Skeletal muscle cell (primary cell): ENCODE measurements around the gene B3GALT5.

Experiments used
- DNase-seq: peaks from one replicate; pipeline ENCODE4 v3.0.0-alpha.2; 2010; ENCODE audit warnings: low read depth
- H3K4me3 ChIP-seq: 2 replicates; pipeline ENCODE4 v1.5.1; 2011; ENCODE audit warnings: low read depth, mild to moderate bottlenecking, control low read depth, low read length, moderate library complexity

The B3GALT5 gene

DNA sequence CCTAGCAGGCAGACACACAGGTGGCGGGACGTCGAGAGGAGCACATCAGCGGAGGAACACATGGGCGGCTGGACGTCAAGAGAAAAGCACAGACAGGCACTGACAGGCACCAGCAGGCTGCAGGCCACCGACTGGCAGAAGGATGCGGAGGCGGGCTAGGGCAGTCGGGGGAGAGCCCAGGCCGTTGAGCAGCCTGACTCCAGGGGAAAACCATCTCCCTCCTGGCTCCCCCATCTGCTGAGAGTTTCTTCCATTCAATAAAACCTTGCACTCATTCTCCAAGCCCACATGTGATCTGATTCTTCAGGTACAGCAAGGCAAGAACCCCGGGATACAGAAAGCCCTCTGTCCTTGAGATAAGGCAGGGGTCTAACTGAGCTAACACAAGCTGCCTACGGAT is 25.5 kb downstream of the B3GALT5 start:
- DNase-seq, result no peak
- no peak overlapping the region for H3K4me3 ChIP-seq

DNA sequence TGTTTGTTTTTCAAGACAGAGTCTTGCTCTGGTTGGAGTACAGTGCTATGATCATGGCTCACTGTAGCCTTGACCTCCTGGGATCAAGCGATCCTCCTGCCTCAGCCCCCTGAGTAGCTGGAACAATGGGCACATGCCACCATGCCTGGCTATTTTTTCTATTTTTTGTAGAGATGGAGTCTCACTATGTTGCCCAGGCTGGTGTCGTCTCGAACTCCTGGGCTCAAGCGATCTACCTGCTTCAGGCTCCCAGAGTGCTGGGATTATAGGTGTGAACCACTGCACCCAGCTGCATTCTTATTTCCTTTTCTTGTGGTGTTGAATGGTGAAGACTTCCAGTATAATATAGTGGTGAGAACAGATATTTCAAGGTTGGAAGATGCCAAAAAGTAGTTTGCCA is 28.0 kb downstream of the B3GALT5 start:
- no peak overlapping the region for H3K4me3 ChIP-seq
- DNase-seq, result no peak

DNA sequence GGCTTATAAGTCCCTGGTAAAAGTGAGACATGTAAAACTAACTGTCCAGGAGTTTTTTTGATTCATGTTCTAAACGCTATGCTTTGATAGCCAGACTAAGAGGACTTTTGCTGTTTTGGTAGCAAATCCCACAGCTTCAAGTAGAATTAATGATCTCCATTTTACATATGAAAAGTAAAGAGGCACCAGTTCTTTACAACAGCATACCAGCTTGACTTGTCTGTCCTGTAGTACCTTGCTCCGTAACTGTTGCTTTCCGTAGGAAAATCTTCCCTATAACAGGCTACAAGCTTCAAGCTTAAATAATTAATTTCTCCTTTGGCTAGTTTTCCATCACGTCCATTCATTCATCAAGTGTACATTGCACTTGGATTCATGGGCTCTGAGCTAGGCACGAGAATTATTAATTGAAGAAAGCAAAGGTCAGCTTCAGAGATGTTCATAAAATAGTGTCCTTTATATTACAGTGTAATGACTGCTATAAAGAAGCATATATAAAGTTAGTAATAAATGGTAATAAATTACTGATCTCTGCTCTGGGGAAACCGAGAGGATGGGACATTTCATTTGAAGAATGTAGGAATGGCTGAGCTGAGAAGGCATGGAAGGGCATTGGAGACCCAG is 29.2 kb downstream of the B3GALT5 start:
- no peak for DNase-seq

GRCh38 chr21:39644062-39644560 is 31.4 kb downstream of the B3GALT5 start:
- DNase-seq, result no peak

More for the DNA sequence above, 29.2 kb downstream of the B3GALT5 start:
- no peak overlapping the region for H3K4me3 ChIP-seq

DNA sequence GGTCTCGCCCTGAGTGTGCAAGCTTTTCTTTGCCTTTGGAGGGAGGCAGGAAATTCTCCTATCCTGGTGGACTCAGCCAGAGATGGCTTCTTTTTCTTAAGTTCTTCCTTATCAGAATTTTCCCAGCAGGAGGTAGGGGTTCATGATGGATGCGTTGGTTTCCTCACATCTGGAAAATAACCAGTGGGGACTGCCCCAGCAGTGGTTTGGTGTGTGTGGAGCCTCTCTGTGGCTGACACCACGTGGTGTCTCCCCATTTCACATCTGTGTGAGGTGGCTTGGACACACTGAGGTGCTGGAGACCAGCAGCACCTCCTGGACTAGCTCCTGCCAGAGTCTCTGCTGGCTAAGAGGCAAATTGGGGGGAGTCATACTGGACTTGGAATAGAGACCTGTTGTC is 32.6 kb downstream of the B3GALT5 start:
- H3K4me3 ChIP-seq, result no peak overlapping the region
- DNase-seq, result no peak

More at GRCh38 chr21:39644062-39644560, 31.4 kb downstream of the B3GALT5 start:
- no peak overlapping the region for H3K4me3 ChIP-seq

- DNase-seq, result no peak
- no peak overlapping the region for H3K4me3 ChIP-seq
Measured at GRCh38 chr21:39647476-39647875, 34.7 kb downstream of the B3GALT5 start.

GRCh38 chr21:39648879-39649278 is 36.1 kb downstream of the B3GALT5 start:
- DNase-seq, result no peak
- no peak overlapping the region for H3K4me3 ChIP-seq

DNA sequence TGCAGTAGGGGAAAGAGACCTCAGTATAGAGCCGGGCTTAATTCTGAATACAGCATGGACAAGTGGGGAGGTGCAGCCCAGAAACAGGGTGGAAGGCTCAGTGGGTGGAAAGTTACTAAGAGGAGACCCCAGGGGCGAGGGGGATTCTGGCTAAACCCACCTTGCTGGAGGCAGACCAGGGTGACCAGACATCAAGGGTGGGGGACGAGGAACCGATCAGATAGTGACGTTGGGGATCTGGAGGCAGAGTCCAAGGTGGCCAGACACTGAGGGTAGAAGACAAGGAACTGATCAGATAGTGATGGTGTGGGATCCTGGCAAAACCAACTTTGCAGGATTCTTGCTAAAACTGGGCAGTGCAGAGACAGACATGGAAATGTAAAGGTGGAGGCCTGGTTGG is 36.8 kb downstream of the B3GALT5 start:
- DNase-seq, result no peak
- H3K4me3 ChIP-seq, result no peak overlapping the region

GRCh38 chr21:39650306-39650705 is 37.6 kb downstream of the B3GALT5 start:
- no peak for DNase-seq
- H3K4me3 ChIP-seq, result no peak overlapping the region

DNA sequence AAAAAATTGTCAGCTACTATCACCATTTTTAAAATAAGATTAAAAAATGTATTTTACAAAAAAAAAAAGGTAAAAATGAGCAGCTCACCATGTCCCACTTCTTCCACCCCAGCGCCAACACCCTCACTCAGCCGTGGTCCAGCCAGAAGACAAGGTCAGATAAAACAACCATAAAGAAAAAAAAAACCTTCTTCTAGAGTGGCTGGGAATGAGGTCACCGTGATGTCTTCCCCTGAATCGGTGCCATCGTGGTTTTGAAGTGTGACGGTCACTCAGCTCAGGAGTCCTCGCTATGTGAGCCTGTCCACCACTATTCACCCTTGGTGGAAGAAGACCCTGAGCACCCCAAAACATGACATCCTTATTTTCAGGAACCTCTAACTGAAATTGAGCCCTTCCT is 38.1 kb downstream of the B3GALT5 start:
- no peak for DNase-seq
- H3K4me3 ChIP-seq, result no peak overlapping the region

GRCh38 chr21:39651206-39651605 is 38.5 kb downstream of the B3GALT5 start:
- no peak for DNase-seq

DNA sequence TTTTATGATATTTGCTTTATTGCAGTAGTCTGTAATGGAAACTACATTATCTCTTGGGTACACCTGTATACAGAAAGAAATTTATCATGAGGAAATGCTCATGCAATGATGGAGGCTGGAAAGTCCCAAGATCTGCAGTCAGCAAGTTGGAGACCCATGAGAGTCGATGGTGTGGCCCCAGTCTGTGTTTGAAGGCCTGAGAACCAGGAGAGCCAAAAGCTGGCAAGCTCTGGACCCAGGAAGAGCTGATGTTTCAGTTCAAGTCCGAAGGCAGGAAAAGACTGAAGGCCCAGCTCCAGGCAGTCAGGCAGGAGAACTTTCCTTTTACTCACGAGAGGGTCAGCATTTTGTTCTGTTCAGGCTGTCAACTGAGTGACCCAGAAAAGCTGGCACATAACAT is 42.2 kb downstream of the B3GALT5 start:
- no peak overlapping the region for H3K4me3 ChIP-seq
- no peak for DNase-seq

More at GRCh38 chr21:39651206-39651605, 38.5 kb downstream of the B3GALT5 start:
- no peak overlapping the region for H3K4me3 ChIP-seq

DNA sequence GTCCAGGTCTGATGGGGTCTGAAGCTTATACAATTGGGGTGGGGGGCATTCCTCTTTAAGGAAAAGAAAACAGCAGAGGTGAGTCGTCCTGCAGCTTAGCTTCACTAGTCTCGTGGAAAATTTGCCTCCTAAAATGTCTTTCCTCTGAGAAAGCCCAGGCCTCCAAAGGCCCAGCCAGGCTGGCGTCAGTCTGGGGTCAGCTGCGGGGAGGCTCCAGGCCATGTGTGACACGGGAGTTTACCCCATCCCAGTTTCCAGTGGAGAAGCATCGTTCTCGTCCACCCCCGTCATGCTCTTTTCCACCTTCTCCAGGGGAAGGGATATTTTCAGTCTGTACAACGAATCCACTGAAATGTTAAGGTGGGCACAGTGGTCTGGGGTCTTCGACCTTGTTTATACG is 42.8 kb downstream of the B3GALT5 start:
- DNase-seq, result no peak
- H3K4me3 ChIP-seq, result no peak overlapping the region

DNA sequence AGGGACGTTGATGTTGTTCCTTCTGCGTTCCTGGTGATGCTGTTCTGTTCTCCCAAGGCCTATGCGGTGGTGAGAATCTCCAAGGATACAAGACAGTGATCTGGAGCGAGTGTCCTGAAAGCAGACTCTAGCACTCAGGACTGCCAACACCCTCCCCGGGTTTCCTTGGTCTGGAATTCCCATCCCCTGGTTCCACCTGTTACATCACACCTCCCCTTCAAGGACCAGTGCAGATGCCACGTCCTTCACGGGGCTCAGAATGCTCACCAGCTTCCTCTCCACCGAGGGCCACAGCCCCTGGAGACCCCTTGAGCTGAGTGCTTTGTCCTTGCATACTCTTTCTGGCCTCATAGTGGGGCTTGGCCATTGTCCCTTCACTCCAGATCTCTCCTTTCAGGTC is 43.5 kb downstream of the B3GALT5 start:
- no peak for DNase-seq
- no peak overlapping the region for H3K4me3 ChIP-seq

- H3K4me3 ChIP-seq, result no peak overlapping the region
- DNase-seq, result no peak
Measured at GRCh38 chr21:39657091-39657689, 44.5 kb downstream of the B3GALT5 start.

DNA sequence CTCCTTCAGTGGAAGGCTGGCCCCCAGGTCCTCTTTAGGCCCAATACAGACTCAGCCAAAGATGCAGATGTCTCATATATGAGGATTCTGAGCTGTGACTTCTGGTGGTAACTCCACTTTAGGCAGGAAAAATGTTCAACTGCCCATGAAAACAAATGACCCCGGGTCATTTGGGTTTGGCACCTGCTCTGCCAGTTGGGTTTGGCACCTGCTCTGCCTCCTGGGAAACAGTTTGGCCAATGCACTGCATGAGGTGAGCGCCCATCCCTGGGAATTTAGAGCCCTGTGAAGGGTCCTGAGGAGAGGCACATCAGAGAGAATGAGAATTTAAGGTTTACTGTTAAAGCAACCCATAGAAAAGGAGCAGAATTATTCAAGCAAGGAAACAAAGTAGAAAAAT is 45.3 kb downstream of the B3GALT5 start:
- H3K4me3 ChIP-seq, result no peak overlapping the region
- no peak for DNase-seq

DNA sequence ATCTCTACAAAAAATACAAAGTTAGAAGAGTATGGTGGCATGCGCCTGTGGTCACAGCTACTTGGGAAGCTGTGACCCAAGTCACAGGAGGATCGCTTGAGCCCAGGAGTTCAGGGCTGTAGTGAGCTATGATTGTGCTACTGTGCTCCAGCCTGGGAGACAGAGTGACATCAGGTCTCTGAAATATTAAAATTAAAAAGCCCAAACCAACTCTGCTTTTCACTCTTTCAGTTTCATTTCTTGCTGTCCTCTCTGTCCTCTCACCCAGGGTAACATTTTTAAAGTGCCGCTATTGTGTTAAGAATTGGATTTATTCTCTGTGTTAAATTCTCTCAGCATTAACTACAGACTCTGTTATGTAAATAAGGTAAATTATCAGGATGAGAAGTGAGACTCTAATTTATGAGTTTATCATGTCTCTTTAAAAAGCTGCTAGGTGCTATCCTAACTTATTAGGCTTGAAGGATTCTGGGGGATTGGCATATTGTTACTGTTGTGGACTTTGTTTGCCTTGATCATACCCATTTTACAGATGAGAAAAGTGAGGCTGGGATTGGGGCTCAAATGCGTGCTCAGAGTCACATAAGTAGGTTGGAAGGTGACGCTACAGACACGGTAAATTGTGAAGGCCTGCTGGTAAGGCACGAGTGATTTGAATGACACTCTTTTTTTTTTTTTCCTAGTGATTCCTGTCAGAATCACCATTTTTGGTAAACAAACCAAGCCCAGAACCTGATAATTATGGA is 46.5 kb downstream of the B3GALT5 start:
- no peak for DNase-seq
- H3K4me3 ChIP-seq, result no peak overlapping the region

GRCh38 chr21:39660191-39660980 is 47.6 kb downstream of the B3GALT5 start:
- H3K4me3 ChIP-seq, result no peak overlapping the region
- no peak for DNase-seq

GRCh38 chr21:39661121-39661520 is 48.4 kb downstream of the B3GALT5 start:
- H3K4me3 ChIP-seq, result no peak overlapping the region
- no peak for DNase-seq

- no peak overlapping the region for H3K4me3 ChIP-seq
- no peak for DNase-seq
Measured at GRCh38 chr21:39661740-39662139, 49.0 kb downstream of the B3GALT5 start.
